ENCODE measurements around the gene IGFBP2.
A peak's percentile ranks its signal among the peaks of the same experiment; 100 is the strongest.

Gene IGFBP2

DNA sequence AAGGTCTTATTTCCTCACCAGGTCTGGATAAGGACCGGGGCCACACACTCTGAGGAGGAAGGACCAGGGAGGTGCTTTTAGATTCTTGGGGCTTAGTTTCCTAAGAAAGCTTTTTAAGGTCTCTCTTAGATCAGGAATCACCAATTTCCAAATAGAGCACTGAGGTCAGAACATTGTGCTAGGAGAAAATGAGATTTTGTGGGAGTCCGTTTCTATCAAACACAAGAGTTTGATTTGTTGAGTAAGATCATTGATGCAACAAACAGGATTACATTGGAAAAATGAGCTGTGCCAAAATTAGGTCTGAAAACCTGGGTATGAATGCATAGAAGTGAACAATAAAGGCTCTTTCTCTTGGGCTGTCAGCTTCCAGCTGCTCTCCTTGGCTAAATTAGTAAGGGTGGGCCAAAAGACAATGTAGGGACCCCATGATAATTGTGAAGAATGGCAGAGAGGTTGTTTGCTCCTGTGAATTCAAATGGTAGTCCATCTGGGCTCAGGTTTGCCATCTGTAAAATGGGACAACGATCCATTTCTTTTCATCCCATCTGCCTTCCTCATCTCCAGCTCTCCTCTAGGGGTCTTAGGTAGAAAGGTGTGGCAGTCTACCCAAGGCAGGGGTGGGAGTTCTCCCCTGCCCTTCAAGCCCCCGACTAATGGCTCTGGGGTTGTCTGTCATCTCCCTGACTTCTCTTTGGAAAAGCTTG lies 20.0 kb downstream of the IGFBP2 start:
- Mint-ChIP-seq H3K4me3 (no peak overlapping the region), H3K27ac (no peak overlapping the region), H3K9me3 (no peaks in the 10 kb centered on the region), H3K27me3 (peaks cover 25 to 31% of the 10 kb centered on the region in 2 donors), H3K36me3 (ENCODE audit: insufficient read depth) (no peaks in the 10 kb centered on the region), H3K4me1 (ENCODE audit: low read depth in 2 of 2) (peaks cover 0 to 2% of the 10 kb centered on the region in 2 donors)
- ATAC-seq (replicated peaks) (no peak), DNase-seq (no peak)

DNA sequence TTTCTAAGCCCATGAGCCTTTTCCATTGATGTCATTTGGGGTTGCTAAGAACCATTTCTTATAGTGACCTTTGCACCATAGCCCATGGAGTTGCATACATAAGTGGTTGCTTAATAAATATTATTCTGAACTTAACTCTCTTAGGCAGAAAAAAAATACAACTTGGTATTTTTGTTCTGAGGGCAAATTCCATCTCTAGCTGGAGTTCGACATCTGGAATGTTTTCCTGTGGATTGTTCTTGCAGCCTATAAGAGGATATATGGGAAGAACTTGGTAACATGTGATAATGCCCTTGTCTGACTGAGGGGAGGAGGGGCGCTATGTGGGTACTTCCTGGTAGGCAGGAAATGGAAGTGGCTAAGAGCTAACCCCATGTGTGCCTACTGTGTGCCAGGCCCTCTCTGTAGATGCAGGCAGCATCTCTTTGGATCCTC lies 20.7 kb downstream of the IGFBP2 start:
- no peak overlapping the region for H3K4me3 Mint-ChIP-seq
- no peak overlapping the region for H3K27ac Mint-ChIP-seq
- H3K36me3 Mint-ChIP-seq (ENCODE audit: insufficient read depth), result no peaks in the 10 kb centered on the region
- no peak for DNase-seq
- ATAC-seq (replicated peaks), result no peak
- H3K4me1 Mint-ChIP-seq (ENCODE audit: low read depth in 2 of 2), result peaks cover 0 to 2% of the 10 kb centered on the region in 2 donors
- H3K9me3 Mint-ChIP-seq, result no peaks in the 10 kb centered on the region
- peaks cover 26 to 38% of the 10 kb centered on the region in 2 donors for H3K27me3 Mint-ChIP-seq

DNA sequence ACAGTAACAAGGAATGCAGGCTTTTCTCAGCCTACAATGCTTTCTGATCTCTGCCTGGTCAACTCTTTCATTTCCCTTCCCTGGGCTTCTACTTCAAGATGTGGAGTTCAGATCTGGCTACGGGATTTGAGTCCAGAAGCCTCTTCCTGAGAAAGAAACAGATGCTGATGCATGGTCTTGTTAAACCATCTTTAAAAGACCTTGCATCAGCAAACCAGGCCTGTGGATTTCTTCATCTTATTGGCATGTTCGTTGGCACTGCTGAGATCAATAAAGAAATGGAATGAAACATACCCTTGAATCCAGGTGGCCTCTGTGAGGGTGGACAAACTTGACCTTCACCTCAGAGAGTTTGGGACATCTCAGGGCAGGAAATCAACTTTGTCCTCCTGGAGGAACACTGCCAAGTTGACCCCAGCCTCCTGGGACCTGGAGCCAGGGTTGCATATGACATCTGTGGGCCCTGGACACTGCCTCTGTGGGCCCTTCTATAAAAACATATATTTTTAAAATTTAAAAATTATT lies 21.4 kb downstream of the IGFBP2 start:
- Mint-ChIP-seq H3K27me3 (peaks cover 28 to 44% of the 10 kb centered on the region in 2 donors), H3K36me3 (ENCODE audit: insufficient read depth) (no peaks in the 10 kb centered on the region), H3K4me3 (no peak overlapping the region), H3K4me1 (ENCODE audit: low read depth in 2 of 2) (peaks cover 0 to 2% of the 10 kb centered on the region in 2 donors), H3K9me3 (no peaks in the 10 kb centered on the region), H3K27ac (no peak overlapping the region)
- ATAC-seq (replicated peaks) (no peak), DNase-seq (no peak)

DNA sequence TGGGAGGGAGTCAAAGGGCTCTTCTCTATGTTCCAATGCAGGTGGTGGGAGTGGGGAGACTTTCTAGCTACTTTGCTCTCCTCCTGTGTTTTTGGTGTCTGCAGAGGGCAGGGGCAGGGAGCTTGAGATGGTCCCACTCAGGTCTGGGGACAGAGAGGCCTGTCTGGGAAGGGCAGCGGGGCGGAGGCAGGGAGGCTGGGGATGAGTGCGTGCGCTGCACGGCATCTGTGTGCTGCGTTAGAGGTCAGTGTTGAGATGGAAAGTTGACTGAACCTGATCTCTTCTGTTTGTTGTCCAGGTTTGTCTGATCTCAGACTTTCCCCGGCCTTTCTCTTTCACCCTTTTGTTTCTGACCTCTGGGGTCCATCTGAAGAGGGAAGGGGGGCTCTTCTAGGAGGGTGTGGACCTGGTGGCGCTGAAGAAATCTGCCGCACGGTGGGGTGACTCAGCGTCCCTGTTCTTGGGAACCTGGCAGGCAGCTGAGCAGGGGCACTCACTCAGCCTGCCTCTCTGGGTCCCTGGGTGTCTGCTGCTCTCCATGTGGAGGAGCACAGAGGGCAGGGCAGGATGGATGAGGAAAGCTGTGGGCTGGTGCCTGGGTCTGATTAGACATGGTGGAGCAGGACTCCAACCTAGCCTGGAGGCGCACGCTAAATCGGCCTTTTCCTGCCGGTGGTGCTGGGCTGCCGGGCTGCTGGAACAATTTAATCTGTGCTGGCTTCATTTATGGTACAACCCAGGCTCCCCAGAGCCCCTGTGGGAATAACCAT lies 24.1 kb downstream of the IGFBP2 start:
- peaks cover 0 to 2% of the 10 kb centered on the region in 2 donors for H3K4me1 Mint-ChIP-seq (ENCODE audit: low read depth in 2 of 2)
- no peak for DNase-seq
- no peaks in the 10 kb centered on the region for H3K9me3 Mint-ChIP-seq
- peaks cover 28 to 41% of the 10 kb centered on the region in 2 donors for H3K27me3 Mint-ChIP-seq
- H3K27ac Mint-ChIP-seq, result peak overlapping the region in 1 of 2 donors; percentile 20
- no peaks in the 10 kb centered on the region for H3K36me3 Mint-ChIP-seq (ENCODE audit: insufficient read depth)
- no peak for ATAC-seq (replicated peaks)
- H3K4me3 Mint-ChIP-seq, result no peak overlapping the region

DNA sequence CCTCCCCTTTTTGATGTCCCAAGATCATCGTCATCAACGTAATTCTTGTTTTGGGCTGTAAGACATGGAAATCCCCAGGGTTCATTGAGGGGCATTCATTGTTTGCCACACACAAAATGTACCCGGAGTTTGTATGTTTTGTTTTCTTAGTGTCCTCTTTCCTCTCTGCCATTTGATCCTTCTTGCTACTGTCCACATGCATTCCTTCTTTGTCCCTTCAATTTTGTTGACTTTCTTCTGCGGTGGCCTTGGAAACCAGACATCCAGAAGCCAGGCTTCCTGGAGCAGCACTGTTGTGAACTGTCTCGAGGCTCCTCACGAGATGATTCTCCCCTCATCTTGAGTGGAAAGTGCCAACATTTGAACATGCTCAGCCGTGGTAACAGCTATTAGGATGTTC lies 24.8 kb downstream of the IGFBP2 start:
- Mint-ChIP-seq H3K4me3 (no peak overlapping the region), H3K36me3 (ENCODE audit: insufficient read depth) (no peaks in the 10 kb centered on the region), H3K4me1 (ENCODE audit: low read depth in 2 of 2) (peaks cover 0 to 2% of the 10 kb centered on the region in 2 donors), H3K9me3 (no peaks in the 10 kb centered on the region), H3K27ac (no peak overlapping the region), H3K27me3 (peaks cover 22 to 41% of the 10 kb centered on the region in 2 donors)
- DNase-seq (no peak), ATAC-seq (replicated peaks) (no peak)

DNA sequence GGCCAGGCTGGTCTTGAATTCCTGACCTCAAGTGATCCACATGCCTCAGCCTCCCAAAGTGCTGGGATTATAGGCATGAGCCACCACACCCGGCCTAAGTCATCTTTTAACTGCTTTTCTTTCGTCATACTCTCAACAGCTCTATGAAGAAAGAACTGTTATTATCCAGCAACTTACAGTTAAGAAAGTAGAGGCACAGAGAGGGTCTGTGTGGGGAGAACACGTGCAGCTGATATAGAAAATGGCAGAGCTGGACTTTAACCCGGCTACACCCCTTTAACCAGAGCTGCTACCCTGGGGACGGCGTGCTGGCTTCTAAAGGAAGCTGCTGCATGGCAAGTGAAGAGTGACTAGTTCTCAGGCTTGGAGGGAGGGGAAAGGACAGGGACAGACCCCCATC lies 25.5 kb downstream of the IGFBP2 start:
- Mint-ChIP-seq H3K36me3 (ENCODE audit: insufficient read depth) (no peaks in the 10 kb centered on the region), H3K4me1 (ENCODE audit: low read depth in 2 of 2) (peaks cover 0 to 2% of the 10 kb centered on the region in 2 donors), H3K9me3 (no peaks in the 10 kb centered on the region), H3K27me3 (peaks cover 22 to 41% of the 10 kb centered on the region in 2 donors), H3K4me3 (no peak overlapping the region), H3K27ac (no peak overlapping the region)
- no peak for ATAC-seq (replicated peaks)
- DNase-seq, result no peak

DNA sequence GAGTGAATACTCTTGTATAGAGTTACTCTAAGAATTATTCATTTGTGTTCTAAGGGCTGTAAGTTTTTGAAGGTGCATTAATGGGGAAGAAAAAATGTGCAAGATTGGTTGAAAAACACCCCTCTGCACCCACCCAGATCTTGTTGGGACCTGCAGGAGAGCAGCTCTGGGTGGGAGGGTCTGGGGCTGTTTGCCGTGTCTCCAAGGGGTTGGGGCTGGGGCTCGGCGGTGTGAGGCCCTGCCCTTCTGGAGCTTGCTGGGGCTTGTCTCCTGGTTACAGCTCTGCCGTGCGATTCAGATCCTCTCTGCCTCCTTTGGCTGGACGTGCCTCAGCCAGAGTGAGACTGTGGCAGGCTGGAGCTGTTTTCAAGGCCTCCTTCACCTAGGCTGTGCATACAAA lies 26.1 kb downstream of the IGFBP2 start:
- Mint-ChIP-seq H3K36me3 (ENCODE audit: insufficient read depth) (no peaks in the 10 kb centered on the region), H3K27me3 (peaks cover 22 to 41% of the 10 kb centered on the region in 2 donors), H3K27ac (no peak overlapping the region), H3K4me1 (ENCODE audit: low read depth in 2 of 2) (no peaks in the 10 kb centered on the region), H3K4me3 (no peak overlapping the region), H3K9me3 (no peaks in the 10 kb centered on the region)
- DNase-seq (no peak), ATAC-seq (replicated peaks) (no peak)

DNA sequence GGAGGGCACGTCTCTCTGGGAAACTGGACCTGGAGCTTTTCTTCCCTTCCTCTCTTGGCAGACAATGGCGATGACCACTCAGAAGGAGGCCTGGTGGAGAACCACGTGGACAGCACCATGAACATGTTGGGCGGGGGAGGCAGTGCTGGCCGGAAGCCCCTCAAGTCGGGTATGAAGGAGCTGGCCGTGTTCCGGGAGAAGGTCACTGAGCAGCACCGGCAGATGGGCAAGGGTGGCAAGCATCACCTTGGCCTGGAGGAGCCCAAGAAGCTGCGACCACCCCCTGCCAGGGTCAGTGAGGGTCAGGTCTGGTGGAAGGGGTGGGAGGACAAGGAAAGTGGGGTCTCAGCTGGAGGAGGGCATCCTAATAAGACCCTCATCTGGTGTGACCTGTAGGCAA lies 27.3 kb downstream of the IGFBP2 start:
- no peaks in the 10 kb centered on the region for H3K9me3 Mint-ChIP-seq
- peaks cover 22 to 41% of the 10 kb centered on the region in 2 donors for H3K27me3 Mint-ChIP-seq
- no peak overlapping the region for H3K4me3 Mint-ChIP-seq
- H3K27ac Mint-ChIP-seq, result no peak overlapping the region
- DNase-seq (no peak), ATAC-seq (replicated peaks) (no peak)
- no peaks in the 10 kb centered on the region for H3K36me3 Mint-ChIP-seq (ENCODE audit: insufficient read depth)
- no peaks in the 10 kb centered on the region for H3K4me1 Mint-ChIP-seq (ENCODE audit: low read depth in 2 of 2)

DNA sequence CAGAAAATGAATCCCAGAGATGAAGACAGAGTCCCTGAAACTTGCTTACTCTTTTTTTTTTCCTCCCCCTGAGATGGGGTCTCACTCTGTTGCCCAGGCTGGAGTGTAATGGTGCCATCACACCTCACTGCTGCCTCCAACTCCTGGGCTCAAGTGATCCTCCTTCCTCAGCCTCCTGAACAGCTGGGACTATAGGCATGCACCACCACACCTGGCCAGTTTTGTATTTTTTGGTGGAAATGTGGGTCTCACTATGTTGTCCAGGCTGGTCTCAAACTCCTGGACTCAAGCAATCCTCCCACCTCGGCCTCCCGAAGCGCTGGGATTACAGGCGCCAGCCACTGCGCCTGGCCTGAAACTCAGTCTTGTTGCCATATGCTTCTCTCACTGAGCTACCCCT lies 27.8 kb downstream of the IGFBP2 start:
- H3K9me3 Mint-ChIP-seq, result no peaks in the 10 kb centered on the region
- peaks cover 22 to 40% of the 10 kb centered on the region in 2 donors for H3K27me3 Mint-ChIP-seq
- H3K27ac Mint-ChIP-seq, result no peak overlapping the region
- H3K36me3 Mint-ChIP-seq (ENCODE audit: insufficient read depth), result no peaks in the 10 kb centered on the region
- no peak overlapping the region for H3K4me3 Mint-ChIP-seq
- DNase-seq (no peak), ATAC-seq (replicated peaks) (no peak)
- H3K4me1 Mint-ChIP-seq (ENCODE audit: low read depth in 2 of 2), result no peaks in the 10 kb centered on the region

DNA sequence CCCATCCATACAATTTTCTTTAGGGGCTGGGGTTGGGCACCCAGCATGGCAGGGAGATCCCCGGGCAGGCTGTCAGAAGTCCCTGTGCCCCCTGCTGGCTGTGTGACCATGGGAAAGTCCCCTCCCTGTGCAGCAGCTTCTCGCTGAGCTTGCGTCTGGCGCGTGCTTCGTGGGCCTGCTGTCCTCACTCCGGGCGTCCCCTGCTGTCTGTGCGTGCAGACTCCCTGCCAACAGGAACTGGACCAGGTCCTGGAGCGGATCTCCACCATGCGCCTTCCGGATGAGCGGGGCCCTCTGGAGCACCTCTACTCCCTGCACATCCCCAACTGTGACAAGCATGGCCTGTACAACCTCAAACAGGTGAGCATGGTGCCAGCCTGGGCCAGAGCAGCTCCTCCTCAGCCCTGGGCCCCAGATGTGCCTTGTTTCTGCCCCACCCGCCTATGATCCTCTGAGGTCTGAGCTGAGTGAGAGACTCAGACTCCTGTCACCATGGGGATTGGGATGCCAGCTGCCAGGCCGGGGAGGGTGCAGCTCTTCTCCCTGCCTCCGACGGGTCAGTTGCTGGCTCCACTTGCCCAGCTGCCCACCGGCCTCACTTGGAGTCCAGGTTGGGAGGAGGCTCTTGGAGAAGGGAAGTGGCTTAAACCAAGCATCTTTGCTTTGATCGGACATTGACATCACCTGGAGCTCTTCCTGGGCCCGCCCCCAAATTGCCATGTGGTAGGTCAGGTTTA lies 28.6 kb downstream of the IGFBP2 start:
- ATAC-seq (replicated peaks) (no peak), DNase-seq (no peak)
- peaks cover 20 to 39% of the 10 kb centered on the region in 2 donors for H3K27me3 Mint-ChIP-seq
- no peaks in the 10 kb centered on the region for H3K9me3 Mint-ChIP-seq
- H3K4me1 Mint-ChIP-seq (ENCODE audit: low read depth in 2 of 2), result peaks cover 0 to 4% of the 10 kb centered on the region in 2 donors
- H3K36me3 Mint-ChIP-seq (ENCODE audit: insufficient read depth), result peaks cover 2% of the 10 kb centered on the region
- no peak overlapping the region for H3K27ac Mint-ChIP-seq
- H3K4me3 Mint-ChIP-seq, result no peak overlapping the region

DNA sequence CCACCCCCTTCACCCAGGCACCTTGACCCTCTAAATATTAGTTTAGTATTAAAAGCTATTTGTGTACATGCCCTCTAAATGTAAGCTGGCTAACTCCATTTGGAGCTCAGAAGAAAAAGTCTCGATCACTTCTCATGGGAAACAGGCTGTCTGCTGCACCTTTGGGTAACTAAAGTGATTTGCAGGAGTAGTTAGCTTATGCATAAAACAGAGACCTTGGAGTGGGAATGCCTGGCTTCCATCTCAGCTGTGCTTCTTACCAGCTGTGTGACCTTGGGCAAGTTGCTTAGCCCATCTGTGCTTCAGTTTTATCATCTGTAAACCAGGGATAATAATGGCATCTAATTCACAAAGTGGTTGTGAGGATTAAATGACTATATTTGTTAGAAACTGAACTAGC lies 29.9 kb downstream of the IGFBP2 start:
- no peak for ATAC-seq (replicated peaks)
- Mint-ChIP-seq H3K27ac (no peak overlapping the region), H3K9me3 (no peaks in the 10 kb centered on the region), H3K4me1 (ENCODE audit: low read depth in 2 of 2) (peaks cover 0 to 4% of the 10 kb centered on the region in 2 donors), H3K36me3 (ENCODE audit: insufficient read depth) (peaks cover 2% of the 10 kb centered on the region), H3K27me3 (peaks cover 14 to 40% of the 10 kb centered on the region in 2 donors), H3K4me3 (no peak overlapping the region)
- no peak for DNase-seq

DNA sequence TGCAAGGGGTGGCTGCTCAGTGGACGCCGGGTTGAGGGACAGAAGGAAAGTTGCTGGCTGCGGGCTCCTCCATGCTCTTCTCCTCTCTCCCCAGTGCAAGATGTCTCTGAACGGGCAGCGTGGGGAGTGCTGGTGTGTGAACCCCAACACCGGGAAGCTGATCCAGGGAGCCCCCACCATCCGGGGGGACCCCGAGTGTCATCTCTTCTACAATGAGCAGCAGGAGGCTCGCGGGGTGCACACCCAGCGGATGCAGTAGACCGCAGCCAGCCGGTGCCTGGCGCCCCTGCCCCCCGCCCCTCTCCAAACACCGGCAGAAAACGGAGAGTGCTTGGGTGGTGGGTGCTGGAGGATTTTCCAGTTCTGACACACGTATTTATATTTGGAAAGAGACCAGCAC lies 30.6 kb downstream of the IGFBP2 start:
- no peak for DNase-seq

DNA sequence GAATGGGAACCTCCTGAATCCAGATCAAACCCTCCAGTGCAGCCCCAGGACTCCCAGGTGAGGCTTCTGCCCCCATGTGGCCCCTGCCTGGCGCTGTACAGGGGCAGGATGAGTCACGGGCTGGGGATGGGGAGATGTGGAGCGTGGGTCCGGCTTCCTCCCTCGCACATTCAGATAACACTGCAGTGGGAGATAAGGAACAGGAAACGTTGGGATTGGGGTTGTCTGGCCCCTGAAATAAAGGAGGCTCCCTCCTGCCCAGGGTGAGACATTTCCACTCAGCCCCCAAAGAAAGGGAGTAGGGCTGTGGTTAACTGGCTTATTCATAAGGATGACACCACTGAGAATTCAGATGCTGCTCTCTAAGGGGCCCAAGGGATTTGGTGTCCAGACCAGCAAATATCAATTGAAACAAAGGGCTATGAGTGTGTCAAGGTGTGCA lies 31.4 kb downstream of the IGFBP2 start:
- no peak for ATAC-seq (replicated peaks)

More for the DNA sequence above, 30.6 kb downstream of the IGFBP2 start:
- no peak overlapping the region for H3K27ac Mint-ChIP-seq
- peaks cover 2% of the 10 kb centered on the region for H3K36me3 Mint-ChIP-seq (ENCODE audit: insufficient read depth)
- H3K4me3 Mint-ChIP-seq, result no peak overlapping the region
- no peaks in the 10 kb centered on the region for H3K9me3 Mint-ChIP-seq
- no peak for ATAC-seq (replicated peaks)
- H3K27me3 Mint-ChIP-seq, result peaks cover 18 to 40% of the 10 kb centered on the region in 2 donors
- peaks cover 0 to 4% of the 10 kb centered on the region in 2 donors for H3K4me1 Mint-ChIP-seq (ENCODE audit: low read depth in 2 of 2)

More for the DNA sequence above, 31.4 kb downstream of the IGFBP2 start:
- Mint-ChIP-seq H3K4me1 (ENCODE audit: low read depth in 2 of 2) (peaks cover 0 to 4% of the 10 kb centered on the region in 2 donors), H3K9me3 (no peaks in the 10 kb centered on the region), H3K27ac (no peak overlapping the region), H3K36me3 (ENCODE audit: insufficient read depth) (peaks cover 2% of the 10 kb centered on the region), H3K4me3 (no peak overlapping the region), H3K27me3 (peaks cover 22 to 40% of the 10 kb centered on the region in 2 donors)
- no peak for DNase-seq

All from effector memory CD8-positive, alpha-beta T cell (primary cell).